Transverse colon (tissue), 4 donors: ENCODE results near the gene ANAPC13. TPM values are rescaled to one million over a fixed set of nuclear protein-coding genes. Genes with fewer than 3 reads are reported as not detected.

ENCODE experiments used
- DNase-seq: peaks from one replicate; pipeline ENCODE4 v3.0.0-alpha.2; 2019
- H3K27ac ChIP-seq, 4 donors: fragments of 200-600 bp; sonication (generic); 2 replicates each; pipeline ENCODE4 v1.5.1; 2016 to 2018; ENCODE audit warnings: inconsistent platforms in 4 of 4
- H3K27me3 ChIP-seq: fragments of 200-600 bp; sonication (generic); 2 replicates; pipeline ENCODE4 v1.5.1; 2017; ENCODE audit warnings: inconsistent platforms
- H3K36me3 ChIP-seq, 4 donors: fragments of 200-600 bp; sonication (generic); 2 replicates each; pipeline ENCODE4 v1.5.1; 2017 to 2019; ENCODE audit warnings: inconsistent platforms in 4 of 4
- H3K4me1 ChIP-seq, 4 donors: fragments of 200-600 bp; sonication (generic); 2 replicates each; pipeline ENCODE4 v1.5.1; 2017 to 2020; ENCODE audit warnings: inconsistent platforms in 4 of 4
- H3K4me3 ChIP-seq, 4 donors: fragments of 200-600 bp; sonication (generic); 1 replicate in 1 of 4; 2 replicates in 3 of 4; pipeline versions ENCODE4 v1.5.1 to v1.6.1; 2017 to 2019; ENCODE audit warnings: inconsistent platforms in 4 of 4
- H3K9me3 ChIP-seq, 2 donors: fragments of 200-600 bp; sonication (generic); 2 replicates each; pipeline ENCODE4 v1.5.1; 2017 to 2019; ENCODE audit warnings: inconsistent platforms in 2 of 2
- CTCF ChIP-seq, 5 experiments: fragments of 200-600 bp in 3 of 5; fragments of 450-650 bp in 2 of 5; sonication (generic) in 3 of 5; IDR thresholded peaks; 1 replicate in 2 of 5; 2 replicates in 3 of 5; pipeline ENCODE4 v1.5.1; 2016 to 2017; ENCODE audit warnings: antibody characterized with exemption in 5 of 5, inconsistent platforms in 3 of 5, mild to moderate bottlenecking in 2 of 5, moderate library complexity in 1 of 5
- EP300 ChIP-seq: sonication (generic); formaldehyde crosslinking; IDR thresholded peaks from one replicate; pipeline ENCODE4 v1.6.1; 2017; ENCODE audit warnings: antibody characterized with exemption, low read depth
- POLR2A ChIP-seq: fragments of 450-650 bp; IDR thresholded peaks from one replicate; pipeline ENCODE4 v1.6.1; 2016; ENCODE audit warnings: antibody characterized with exemption, mild to moderate bottlenecking, moderate library complexity
- POLR2AphosphoS5 ChIP-seq, 3 donors: sonication (generic); formaldehyde crosslinking; IDR thresholded peaks; one replicate each; pipeline ENCODE4 v1.6.1; 2016; ENCODE audit warnings: antibody characterized with exemption in 3 of 3
- WGBS, 2 donors: methylation state at CpG; one replicate each; pipeline ENCODE4 v1.1.5; 2018; ENCODE audit warnings: low coverage in 1 of 2; 5-methylcytosine and 5-hydroxymethylcytosine counted together
- in situ Hi-C, 4 donors: fragments of 200-750 bp; cut with MboI; loops; one replicate each; pipeline versions ENCODE4 v1.15.0 to v1.15.1; 2017; ENCODE audit warnings: low sequenced_read_pairs in 3 of 4, low pct_ligation_motif_present in 1 of 4, low pct_unique_long_range_greater_than_20kb in 1 of 4
- intact Hi-C: fragments of 100-400 bp; cut with DNase I; formaldehyde crosslinking; loops from one replicate; pipeline ENCODE4 v1.15.1; 2023; ENCODE audit warnings: low total_unique reads
- total RNA-seq, 4 donors: library from RNA; depleted of rRNA; stranded (reverse); fragments of >200 nt; gene quantifications; one replicate each; pipeline ENCODE4 v1.1.0, GENCODE V29; 2016

Gene ANAPC13
- total RNA-seq, 4 donors from 2014 or later, result 5.6 to 81.0 (median 29.3) TPM

GRCh38 chr3:134441321-134441720, 44.5 kb downstream of the ANAPC13 start:
- no peaks in the 10 kb centered on the region for H3K36me3 ChIP-seq
- H3K4me1 ChIP-seq, result peaks cover 0 to 8% (median 0%) of the 10 kb centered on the region in 4 donors
- intact Hi-C loops, result no loop called here
- TF ChIP-seq CTCF (IDR thresholded peaks at IDR 0.05), result no peak
- no peak for TF ChIP-seq POLR2AphosphoS5 (IDR thresholded peaks at IDR 0.05)
- TF ChIP-seq EP300, result no peak
- no peak for TF ChIP-seq POLR2A
- H3K4me3 ChIP-seq, result no peak overlapping the region
- DNase-seq, result no peak
- no peak overlapping the region for H3K27ac ChIP-seq
- in situ Hi-C loops, result no loop called here
- 61 to 85% methylated on average over 1 of the region's 1 CpG for WGBS, 2 donors
- H3K9me3 ChIP-seq, result no peaks in the 10 kb centered on the region
- H3K27me3 ChIP-seq, result no peaks in the 10 kb centered on the region

GRCh38 chr3:134437211-134437752, 48.5 kb downstream of the ANAPC13 start:
- no peak for DNase-seq
- no peak overlapping the region for H3K4me3 ChIP-seq
- 81 to 100% methylated on average over 1 to 3 of the region's 3 CpGs for WGBS, 2 donors
- no peaks in the 10 kb centered on the region for H3K27me3 ChIP-seq
- H3K27ac ChIP-seq, result no peak overlapping the region
- in situ Hi-C loops, result no loop called here
- H3K4me1 ChIP-seq, result no peaks in the 10 kb centered on the region
- TF ChIP-seq CTCF (IDR thresholded peaks at IDR 0.05), result no peak
- no peak for TF ChIP-seq EP300
- no peak for TF ChIP-seq POLR2A
- TF ChIP-seq POLR2AphosphoS5 (IDR thresholded peaks at IDR 0.05), result no peak
- intact Hi-C loops, result no loop called here
- no peaks in the 10 kb centered on the region for H3K36me3 ChIP-seq
- no peaks in the 10 kb centered on the region for H3K9me3 ChIP-seq

DNA sequence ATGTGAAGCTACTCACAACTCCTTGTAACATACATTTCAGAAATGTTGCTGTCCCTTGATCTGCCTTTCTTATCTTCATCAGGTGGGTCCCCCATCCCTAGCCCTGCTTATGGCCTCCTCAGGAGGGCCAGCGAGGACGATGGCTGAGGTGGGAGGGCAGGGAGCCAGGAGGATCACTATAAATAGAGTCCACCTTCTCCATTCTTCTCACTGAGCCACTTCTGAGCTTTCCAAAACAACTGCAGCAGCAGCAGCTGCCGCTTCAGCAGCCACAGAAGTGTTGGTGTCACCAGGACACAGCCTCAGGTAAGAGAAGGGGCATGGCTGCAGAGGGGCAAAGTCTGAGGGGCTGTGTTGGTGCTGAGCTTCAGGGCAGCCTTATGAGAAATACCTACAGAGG, 53.5 kb downstream of the ANAPC13 start:
- Histone ChIP-seq H3K9me3 (no peaks in the 10 kb centered on the region), H3K36me3 (no peaks in the 10 kb centered on the region), H3K4me3 (no peak overlapping the region), H3K4me1 (no peaks in the 10 kb centered on the region), H3K27me3 (peaks cover 3% of the 10 kb centered on the region), H3K27ac (no peak overlapping the region)
- intact Hi-C loops (no loop called here), in situ Hi-C loops (no loop called here)
- no peak for DNase-seq
- 80% methylated on average over 3 of the region's 3 CpGs; no CpG with 5 or more reads in 1 of the 2 donors for WGBS, 2 donors
- no peak for TF ChIP-seq CTCF (IDR thresholded peaks at IDR 0.05)
- no peak for TF ChIP-seq POLR2AphosphoS5 (IDR thresholded peaks at IDR 0.05)
- TF ChIP-seq POLR2A, result no peak
- TF ChIP-seq EP300, result no peak

GRCh38 chr3:134430950-134431445, 54.8 kb downstream of the ANAPC13 start:
- 70 to 71% methylated on average over 2 to 4 of the region's 4 CpGs for WGBS, 2 donors
- H3K36me3 ChIP-seq, result no peaks in the 10 kb centered on the region
- no peaks in the 10 kb centered on the region for H3K4me1 ChIP-seq
- H3K27ac ChIP-seq, result no peak overlapping the region
- no peaks in the 10 kb centered on the region for H3K9me3 ChIP-seq
- in situ Hi-C loops, result no loop called here
- intact Hi-C loops, result no loop called here
- H3K4me3 ChIP-seq, result no peak overlapping the region
- DNase-seq, result no peak
- H3K27me3 ChIP-seq, result peaks cover 3% of the 10 kb centered on the region
- TF ChIP-seq POLR2A (no peak), POLR2AphosphoS5 (IDR thresholded peaks at IDR 0.05) (no peak), EP300 (no peak), CTCF (IDR thresholded peaks at IDR 0.05) (no peak)
